Heart left ventricle (tissue), 16 donors: ENCODE data around the gene USP53. TPM values are rescaled to one million over a fixed set of nuclear protein-coding genes. Genes with fewer than 3 reads are reported as not detected.
A peak's percentile ranks its signal among the peaks of the same experiment; 100 is the strongest.

ENCODE experiments used
- ATAC-seq, 4 donors: fragments of 200-7000 bp; cut with Tn5 transposase; one replicate each; pipeline ENCODE4 v1.9.1; 2020 to 2022; ENCODE audit warnings: moderate library complexity in 4 of 4, mild to moderate bottlenecking in 3 of 4, moderate number of reproducible peaks in 1 of 4
- DNase-seq, 5 donors: peaks; one replicate each; pipeline ENCODE4 v3.0.0-alpha.2; 2020
- H3K27ac ChIP-seq, 12 donors: fragments of 200-600 bp; sonication (generic) in 4 of 12; one replicate each; pipeline versions ENCODE4 v1.5.0 to v1.8.0; 2016 to 2022; ENCODE audit warnings: mild to moderate bottlenecking in 2 of 12
- H3K27me3 ChIP-seq, 9 donors: fragments of 200-600 bp; sonication (generic) in 2 of 9; one replicate each; pipeline versions ENCODE4 v1.5.1 to v1.8.0; 2016 to 2022; ENCODE audit warnings: mild to moderate bottlenecking in 3 of 9
- H3K36me3 ChIP-seq, 9 donors: fragments of 200-600 bp; sonication (generic) in 2 of 9; one replicate each; pipeline versions ENCODE4 v1.5.0 to v1.8.0; 2018 to 2022; ENCODE audit warnings: mild to moderate bottlenecking in 2 of 9
- H3K4me1 ChIP-seq, 12 donors: fragments of 200-600 bp; sonication (generic) in 4 of 12; one replicate each; pipeline versions ENCODE4 v1.5.0 to v1.8.0; 2016 to 2022; ENCODE audit warnings: mild to moderate bottlenecking in 3 of 12
- H3K4me3 ChIP-seq, 12 donors: fragments of 200-600 bp; sonication (generic) in 4 of 12; one replicate each; pipeline versions ENCODE4 v1.5.0 to v1.8.0; 2017 to 2022; ENCODE audit warnings: mild to moderate bottlenecking in 9 of 12, moderate library complexity in 4 of 12
- H3K9me3 ChIP-seq, 12 donors: fragments of 200-600 bp; sonication (generic) in 4 of 12; one replicate each; pipeline versions ENCODE4 v1.5.0 to v1.8.0; 2016 to 2022; ENCODE audit warnings: mild to moderate bottlenecking in 1 of 12
- POLR2A ChIP-seq, 2 donors: fragments of 450-650 bp; IDR thresholded peaks; one replicate each; pipeline ENCODE4 v1.6.1; 2017; ENCODE audit warnings: antibody characterized with exemption in 2 of 2, mild to moderate bottlenecking in 2 of 2, moderate library complexity in 2 of 2
- WGBS, 4 donors: extraction: QIAGEN DNeasy Blood & Tissue Kit in 2 of 4; methylation state at CpG; one replicate each; pipeline versions ENCODE4 v1.1.5 to v1.1.7; 2013 to 2018; 5-methylcytosine and 5-hydroxymethylcytosine counted together
- intact Hi-C, 10 donors: fragments of 100-400 bp; cut with DNase I; formaldehyde crosslinking; loops; one replicate each; pipeline versions ENCODE4 v1.11.1 to v1.14.2; 2022
- polyA plus RNA-seq, 2 donors: library from polyadenylated mRNA; stranded (reverse); fragments of 200-250 nt; gene quantifications; one replicate each; pipeline ENCODE4 v1.2.3, GENCODE V29; 2013
- total RNA-seq, 9 donors: library from RNA; depleted of rRNA in 2 of 9; stranded (reverse); fragments of >200 nt in 2 of 9; fragmentation: NEBNext Ultra II Directional in 3 of 9; extraction: Animal tissue kit (Norgen Biotek cat#: 25700) in 3 of 9; gene quantifications; one replicate each; pipeline versions ENCODE4 v1.1.0 to v1.2.4, GENCODE V29; 2016 to 2023
- TF ChIP-seq, protein P1 (sequence below), 12 donors: fragments of 200-600 bp; sonication (generic) in 4 of 12; IDR thresholded peaks; one replicate each; pipeline versions ENCODE4 v1.5.0 to v1.8.0; 2018 to 2022; ENCODE audit warnings: antibody characterized with exemption in 12 of 12, mild to moderate bottlenecking in 5 of 12
- donor health status: ischemic (EF 13 %, LVEDD 7.1; RV severe dilation, severe dysfunction).
- donor health status: healthy with polysubstance abuse.
- donor health status: DM: no; HTN: yes; CAD: no.
- donor health status: DM: no; HTN: no; CAD: no.
- donor health status: ischemic (EF 25% LVEDD 6.9; RV normal size, moderate dysfunction).
- donor health status: ischemic (EF 25% LVEDD 5.7; RV mildly dilated, moderate dysfunction).
- donor health status: healthy.
- donor health status: DM: yes; HTN: yes; CAD: no.
- donor health status: ischemic (EF 35%, LVEDD 5.7; RV mildly dilated, moderate dysfunction).
- donor health status: nonischemic (EF 11% LVEDD 7.7; RV severe dilation, severe dysfunction).
- donor health status: DM: yes; HTN: yes; CAD: no.
- donor health status: PGD.
- donor health status: ischemic (EF 29% LVEDD 5.4; RV normal size, mild dysfunction).
- donor health status: nonischemic (EF 23%, LVEDD 6.1; RV moderate dilation, normal function).

Gene USP53
- total and polyA plus RNA-seq, 11 donors: 24.2 to 52.9 (median 43.7) TPM

DNA sequence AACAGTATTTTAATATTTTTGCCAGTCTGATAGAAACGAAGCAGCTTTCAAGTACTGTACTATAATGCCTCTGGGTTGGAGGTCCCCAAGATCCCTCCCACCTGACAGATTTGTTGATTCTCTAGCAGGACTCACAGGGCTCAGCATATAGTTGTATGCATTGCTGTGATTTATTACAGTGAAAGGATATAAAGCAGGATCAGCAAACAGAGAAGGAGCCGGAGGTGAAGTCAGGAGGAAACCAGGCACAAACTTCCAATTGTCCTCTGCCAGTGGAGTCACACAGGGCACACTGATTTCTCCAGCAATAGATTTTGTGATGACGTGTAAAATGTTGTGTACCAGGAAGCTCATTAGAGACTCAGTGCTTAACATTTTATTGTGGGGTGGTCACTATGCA lies 19.0 kb downstream of the USP53 start:
- Histone ChIP-seq H3K9me3 (no peaks in the 10 kb centered on the region), H3K4me3 (no peak overlapping the region), H3K27ac (no peak overlapping the region), H3K4me1 (peaks cover 0 to 45% (median 23%) of the 10 kb centered on the region in 12 donors), H3K27me3 (no peaks in the 10 kb centered on the region), H3K36me3 (peaks cover 0 to 35% (median 17%) of the 10 kb centered on the region in 9 donors)
- WGBS, 4 donors: 58 to 61% (median 59%) methylated on average over 3 of the region's 3 CpGs
- TF ChIP-seq, protein P1, sequence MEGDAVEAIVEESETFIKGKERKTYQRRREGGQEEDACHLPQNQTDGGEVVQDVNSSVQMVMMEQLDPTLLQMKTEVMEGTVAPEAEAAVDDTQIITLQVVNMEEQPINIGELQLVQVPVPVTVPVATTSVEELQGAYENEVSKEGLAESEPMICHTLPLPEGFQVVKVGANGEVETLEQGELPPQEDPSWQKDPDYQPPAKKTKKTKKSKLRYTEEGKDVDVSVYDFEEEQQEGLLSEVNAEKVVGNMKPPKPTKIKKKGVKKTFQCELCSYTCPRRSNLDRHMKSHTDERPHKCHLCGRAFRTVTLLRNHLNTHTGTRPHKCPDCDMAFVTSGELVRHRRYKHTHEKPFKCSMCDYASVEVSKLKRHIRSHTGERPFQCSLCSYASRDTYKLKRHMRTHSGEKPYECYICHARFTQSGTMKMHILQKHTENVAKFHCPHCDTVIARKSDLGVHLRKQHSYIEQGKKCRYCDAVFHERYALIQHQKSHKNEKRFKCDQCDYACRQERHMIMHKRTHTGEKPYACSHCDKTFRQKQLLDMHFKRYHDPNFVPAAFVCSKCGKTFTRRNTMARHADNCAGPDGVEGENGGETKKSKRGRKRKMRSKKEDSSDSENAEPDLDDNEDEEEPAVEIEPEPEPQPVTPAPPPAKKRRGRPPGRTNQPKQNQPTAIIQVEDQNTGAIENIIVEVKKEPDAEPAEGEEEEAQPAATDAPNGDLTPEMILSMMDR (IDR thresholded peaks at IDR 0.05): no peak
- no peak for TF ChIP-seq POLR2A (IDR thresholded peaks at IDR 0.05)
- ATAC-seq: peak in 1 of 4 donors; percentile 28
- DNase-seq: no peak
- intact Hi-C loops: no loop called here

DNA sequence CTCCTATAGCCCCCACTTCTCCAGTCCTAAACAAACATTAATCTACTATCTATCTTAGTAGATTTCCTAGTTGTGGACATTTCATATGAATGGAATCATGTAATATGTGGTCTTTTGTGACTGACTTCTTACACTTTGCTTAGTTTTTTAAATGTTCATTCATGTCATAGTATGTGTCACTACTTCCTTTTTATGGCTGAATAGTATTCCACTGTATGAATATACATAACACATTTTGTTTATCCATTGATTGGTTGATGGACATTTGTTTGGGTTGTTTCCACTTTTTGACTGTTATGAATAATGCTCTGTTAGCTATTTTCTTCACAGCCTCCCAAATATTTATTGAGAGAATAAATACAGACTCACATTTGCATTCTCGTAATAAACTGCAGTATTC lies 19.8 kb downstream of the USP53 start:
- no peak for ATAC-seq
- Histone ChIP-seq H3K27ac (no peak overlapping the region), H3K36me3 (peaks cover 0 to 36% (median 18%) of the 10 kb centered on the region in 9 donors), H3K27me3 (no peaks in the 10 kb centered on the region), H3K9me3 (no peaks in the 10 kb centered on the region), H3K4me3 (no peak overlapping the region), H3K4me1 (peaks cover 0 to 45% (median 23%) of the 10 kb centered on the region in 12 donors)
- 94 to 100% (median 99%) methylated on average over 1 of the region's 1 CpG for WGBS, 4 donors
- intact Hi-C loops: no loop called here
- no peak for DNase-seq
- TF ChIP-seq, protein P1 (IDR thresholded peaks at IDR 0.05): no peak
- TF ChIP-seq POLR2A (IDR thresholded peaks at IDR 0.05): no peak

DNA sequence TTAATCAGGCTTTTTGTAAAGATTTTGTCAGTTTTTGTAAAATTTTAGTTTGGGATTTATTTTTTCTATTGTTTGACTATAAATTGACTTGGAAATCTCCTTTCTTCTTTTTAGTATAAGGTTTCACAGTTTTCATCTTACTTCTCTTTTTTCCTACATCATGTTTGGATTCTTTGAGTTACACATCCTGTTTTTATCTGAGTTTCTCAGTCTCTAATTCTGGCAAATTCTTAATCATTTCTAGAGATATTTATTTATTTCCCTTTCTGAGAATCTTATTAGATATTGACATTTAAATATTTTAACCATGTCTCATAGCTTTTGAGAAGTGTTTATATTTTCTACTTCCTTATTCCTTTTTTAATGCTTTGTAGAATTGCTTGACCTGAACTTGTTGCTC lies 20.7 kb downstream of the USP53 start:
- H3K27me3 ChIP-seq: no peaks in the 10 kb centered on the region
- H3K4me3 ChIP-seq: no peak overlapping the region
- intact Hi-C loops: no loop called here
- peaks cover 0 to 43% (median 18%) of the 10 kb centered on the region in 9 donors for H3K36me3 ChIP-seq
- H3K27ac ChIP-seq: peak overlapping the region in 2 of 12 donors; percentile 30 to 51
- H3K4me1 ChIP-seq: peaks cover 0 to 38% (median 19%) of the 10 kb centered on the region in 12 donors
- TF ChIP-seq, protein P1 (IDR thresholded peaks at IDR 0.05): no peak
- TF ChIP-seq POLR2A (IDR thresholded peaks at IDR 0.05): no peak
- ATAC-seq: no peak
- no peak for DNase-seq
- no peaks in the 10 kb centered on the region for H3K9me3 ChIP-seq

DNA sequence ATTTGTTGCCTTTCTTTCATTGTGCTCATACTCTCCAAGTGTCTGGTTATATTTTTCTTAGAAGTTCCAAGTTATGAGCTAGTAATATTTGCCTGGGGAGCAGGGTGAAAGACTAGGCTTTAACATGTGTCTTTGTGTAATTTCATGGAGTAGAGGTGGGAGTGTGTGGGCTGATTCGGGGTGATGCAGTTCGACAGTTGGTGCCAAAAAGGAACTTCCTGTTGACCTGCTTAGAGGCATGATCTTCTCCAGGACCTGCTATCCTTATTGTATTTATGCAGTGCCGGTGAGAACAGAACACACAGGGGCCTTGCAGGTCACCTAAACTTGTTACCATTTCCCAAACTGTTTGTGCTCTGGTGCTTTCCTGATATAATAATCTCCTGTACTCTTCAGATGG lies 21.2 kb downstream of the USP53 start:
- peak overlapping the region in 2 of 12 donors; percentile 30 to 51 for H3K27ac ChIP-seq
- peaks cover 0 to 40% (median 15%) of the 10 kb centered on the region in 12 donors for H3K4me1 ChIP-seq
- no peaks in the 10 kb centered on the region for H3K27me3 ChIP-seq
- peaks cover 0 to 48% (median 21%) of the 10 kb centered on the region in 9 donors for H3K36me3 ChIP-seq
- ATAC-seq: peak; percentile 50 to 67 (median 58)
- no peak overlapping the region for H3K4me3 ChIP-seq
- no peak for DNase-seq
- WGBS, 4 donors: 9 to 21% (median 10%) methylated on average over 3 of the region's 3 CpGs
- H3K9me3 ChIP-seq: no peaks in the 10 kb centered on the region
- intact Hi-C loops: no loop called here
- TF ChIP-seq POLR2A (IDR thresholded peaks at IDR 0.05): no peak
- TF ChIP-seq, protein P1 (IDR thresholded peaks at IDR 0.05): no peak
